CD1c-positive myeloid dendritic cell (primary cell): Measurements from ENCODE around the gene JHY.
"Not testable (repeated sequence)": the region's sequence is repeated elsewhere in the genome, so short reads cannot be mapped to it uniquely, and the experiment has no call there.

ENCODE experiments used
- DNase-seq: peaks from one replicate; pipeline ENCODE4 v3.0.0-alpha.2; 2016; ENCODE audit errors: extremely low spot score

The JHY gene

GRCh38 chr11:122882189-122882856 is at the start of gene JHY:
JHY (plus strand) TSS chr11:122882759; CDS start chr11:122885850, 3,091 bp downstream.
- DNase-seq: no peak

DNA sequence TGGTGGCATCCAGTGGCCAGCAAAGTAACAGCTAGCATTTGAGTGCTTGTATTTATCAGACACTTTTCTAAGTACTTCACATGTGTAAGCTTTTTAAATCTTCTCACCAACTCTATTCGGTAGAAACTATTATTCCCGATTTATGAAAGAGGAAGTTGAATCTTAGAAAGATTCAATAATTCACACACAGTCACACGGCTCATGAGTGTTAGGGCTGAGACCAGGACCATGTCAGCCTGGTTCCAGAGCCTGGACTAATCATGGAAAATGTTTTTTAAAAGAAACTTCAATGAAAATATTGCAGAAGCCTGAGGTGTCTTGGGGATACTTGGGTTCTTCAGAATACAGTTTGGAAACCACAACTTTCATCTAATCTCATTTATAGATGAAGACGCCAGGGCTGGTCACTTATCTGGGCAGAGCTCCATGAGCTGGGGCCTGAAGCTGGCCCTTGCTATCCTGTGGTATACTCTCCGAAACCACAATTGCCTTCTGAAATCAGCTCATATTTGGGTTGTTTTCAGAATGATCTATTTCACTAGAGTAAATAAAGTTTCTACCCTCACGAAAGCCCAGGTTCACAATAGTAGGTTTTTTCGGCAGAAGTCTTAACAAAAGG is 48.6 kb upstream of the JHY start:
- peak; percentile 31 for DNase-seq

DNA sequence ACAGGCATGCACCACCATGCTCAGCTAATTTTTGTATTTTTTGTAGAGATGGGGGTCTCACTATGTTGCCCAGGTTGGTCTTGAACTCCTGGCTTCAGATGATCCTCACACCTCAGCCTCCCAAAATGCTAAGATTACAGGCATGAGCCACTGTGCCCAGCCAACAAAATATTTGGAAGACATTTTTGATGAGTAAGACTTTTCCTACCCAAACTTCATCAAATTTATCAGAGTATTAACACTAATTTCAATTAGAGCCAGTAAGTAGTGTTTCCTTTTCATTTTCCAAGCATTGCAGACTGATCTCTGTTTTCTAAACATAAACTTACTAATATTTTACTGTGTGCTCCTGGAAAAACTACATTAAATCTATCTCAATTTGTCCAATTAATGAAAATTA is 45.6 kb upstream of the JHY start:
- no peak for DNase-seq

DNA sequence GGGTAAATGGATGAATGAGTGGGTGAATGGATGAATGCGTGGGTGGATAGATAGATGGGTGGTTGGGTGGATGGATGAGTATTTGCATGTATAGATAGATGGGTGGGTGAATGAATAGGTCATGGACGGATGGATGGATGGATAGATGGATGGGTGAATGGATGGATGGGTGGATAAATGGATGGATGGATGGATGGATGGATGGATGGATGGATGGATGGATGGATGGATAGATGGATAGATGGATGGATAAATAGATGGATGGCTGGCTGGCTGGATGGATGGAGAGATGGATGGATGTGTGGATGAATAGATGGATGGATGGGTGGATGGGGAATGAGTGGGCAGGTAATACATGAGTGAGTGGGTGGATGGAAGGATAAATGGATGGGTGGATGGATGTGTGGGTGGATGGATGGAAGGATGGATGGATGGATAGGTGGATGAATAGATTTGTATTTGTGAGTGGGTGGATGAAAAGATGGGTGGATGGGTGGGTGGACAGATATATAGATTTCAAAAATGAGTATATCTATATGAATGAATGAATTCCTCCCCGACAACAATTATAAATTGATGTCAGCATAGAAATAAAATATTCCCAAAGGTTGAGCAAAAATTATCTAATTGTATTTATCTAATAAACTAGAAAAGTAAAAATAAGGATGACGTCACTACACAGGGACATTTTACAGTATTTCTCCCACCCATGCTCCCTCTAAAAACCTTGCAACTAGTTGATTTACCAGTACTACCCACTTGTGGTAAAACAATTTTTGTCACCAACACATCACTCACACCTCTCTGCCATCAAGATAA is 44.8 kb upstream of the JHY start:
- no peak for DNase-seq

DNA sequence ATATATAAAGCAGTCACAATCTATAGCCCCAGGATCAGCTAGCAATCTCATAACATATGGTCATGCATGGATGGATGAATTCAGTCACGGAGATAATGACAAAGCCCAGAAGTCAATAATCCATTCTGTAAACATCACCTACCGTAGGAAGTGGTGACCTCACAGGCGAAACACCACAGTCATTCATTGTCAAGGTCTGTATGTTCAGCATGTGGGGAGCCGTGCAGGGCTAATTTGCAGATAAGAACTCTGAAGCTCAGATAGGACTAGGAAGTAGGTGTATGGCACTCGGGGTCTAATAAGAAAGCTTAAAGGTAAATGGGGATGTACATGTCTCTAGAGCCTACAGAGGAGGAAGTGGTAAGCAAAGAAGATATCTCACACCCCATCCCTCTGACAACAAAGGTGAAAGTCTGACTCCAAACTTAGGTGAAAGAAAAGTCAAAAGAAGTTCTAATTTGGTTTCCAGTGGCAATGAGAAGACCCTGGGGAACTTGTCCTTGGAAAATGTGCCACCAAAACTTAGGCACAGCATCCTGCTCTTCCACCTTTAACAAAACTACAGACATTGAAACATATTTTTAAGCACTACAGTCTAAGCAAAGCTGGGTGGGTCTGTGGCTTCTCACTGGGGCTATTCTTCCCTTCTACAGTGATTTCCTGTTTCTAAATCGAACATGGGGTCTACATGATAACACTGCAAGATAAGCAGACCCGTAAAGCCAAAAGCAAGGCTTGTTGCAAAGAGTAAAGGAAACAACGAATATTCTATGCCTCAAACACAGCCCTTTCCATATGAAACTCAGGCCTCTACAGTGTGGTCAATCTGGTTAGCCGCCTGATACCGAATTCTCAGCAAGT is 39.0 kb upstream of the JHY start:
- no peak for DNase-seq

DNA sequence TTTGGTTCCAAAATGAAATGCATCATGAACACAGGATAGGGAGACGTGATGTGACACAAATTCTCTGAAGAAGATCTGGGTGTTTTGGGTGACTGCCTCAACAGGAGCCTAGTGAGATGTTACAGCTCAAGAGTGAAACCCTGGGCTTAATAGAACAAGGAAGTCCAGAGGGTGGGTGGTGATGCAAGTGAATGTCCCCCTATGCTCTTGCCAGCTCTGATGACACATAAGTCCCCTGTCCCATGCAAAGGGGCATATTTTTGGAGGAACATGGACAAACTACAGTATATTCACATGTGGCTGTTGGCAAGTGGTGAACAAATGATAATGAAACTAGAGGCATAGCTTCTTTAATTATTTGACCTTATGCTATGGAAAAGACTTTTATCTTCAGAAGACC is 35.1 kb upstream of the JHY start:
- DNase-seq: peak; percentile 48

GRCh38 chr11:122848186-122848585 is 34.4 kb upstream of the JHY start:
- no peak for DNase-seq

DNA sequence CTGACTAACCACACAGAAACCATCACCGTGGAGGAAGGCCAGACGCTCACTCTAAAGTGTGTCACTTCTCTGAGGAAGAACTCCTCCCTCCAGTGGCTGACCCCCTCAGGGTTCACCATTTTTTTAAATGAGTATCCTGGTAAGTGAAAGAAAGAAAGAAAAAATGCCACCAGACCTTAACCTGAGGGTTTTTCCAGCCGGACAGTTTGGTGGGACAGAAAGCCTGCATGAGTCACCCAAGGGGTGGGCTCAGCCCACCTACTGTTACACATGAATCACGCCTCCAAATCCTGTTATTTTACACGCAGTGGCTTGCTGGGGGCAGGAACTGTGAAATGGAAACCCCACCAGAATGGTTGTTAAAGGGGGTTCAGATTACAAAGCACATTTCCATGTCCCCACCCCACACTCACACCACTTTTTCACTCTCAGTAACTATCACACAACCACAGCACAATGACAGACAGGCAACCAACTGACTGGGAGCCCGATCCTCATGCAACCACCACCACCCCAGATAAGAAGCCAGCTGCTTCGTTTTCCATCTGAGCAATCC is 32.4 kb upstream of the JHY start:
- peak; percentile 11 for DNase-seq

- peak; percentile 45 for DNase-seq
Observed at GRCh38 chr11:122851366-122851966, 31.1 kb upstream of the JHY start.

DNA sequence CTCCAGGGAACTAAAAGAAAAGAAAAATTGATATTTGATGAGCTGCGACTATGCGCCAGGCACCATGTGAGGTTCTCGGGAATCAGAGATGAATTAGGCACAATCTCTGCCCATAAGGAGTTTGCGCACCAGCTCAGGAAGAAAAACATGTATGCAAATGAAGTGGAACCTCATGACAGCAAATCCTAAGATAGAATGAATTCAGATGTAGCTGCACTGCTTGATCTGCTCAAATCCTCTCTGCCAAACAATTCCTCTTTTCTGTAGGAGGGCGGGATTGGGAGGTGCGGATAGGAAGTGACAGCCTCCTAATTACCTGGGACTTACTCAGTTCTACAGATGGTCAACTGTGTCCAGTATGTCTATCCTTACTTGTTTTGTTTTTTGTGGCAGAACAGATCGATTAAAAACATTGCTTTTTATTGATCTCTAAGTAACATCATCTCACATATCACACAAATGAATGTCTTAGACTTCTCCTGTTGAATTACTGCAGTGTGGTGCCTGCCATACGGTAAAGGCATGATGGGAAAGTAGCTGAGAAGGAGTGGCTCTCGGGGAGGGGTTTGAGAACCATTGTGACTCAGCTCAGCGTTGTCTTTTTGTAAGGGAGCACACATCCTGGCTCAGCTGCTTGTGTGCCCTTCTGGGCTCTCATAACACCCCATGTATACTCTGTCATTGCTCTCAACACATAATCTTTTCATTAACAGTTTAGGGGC is 30.3 kb upstream of the JHY start:
- peak; percentile 17 for DNase-seq

DNA sequence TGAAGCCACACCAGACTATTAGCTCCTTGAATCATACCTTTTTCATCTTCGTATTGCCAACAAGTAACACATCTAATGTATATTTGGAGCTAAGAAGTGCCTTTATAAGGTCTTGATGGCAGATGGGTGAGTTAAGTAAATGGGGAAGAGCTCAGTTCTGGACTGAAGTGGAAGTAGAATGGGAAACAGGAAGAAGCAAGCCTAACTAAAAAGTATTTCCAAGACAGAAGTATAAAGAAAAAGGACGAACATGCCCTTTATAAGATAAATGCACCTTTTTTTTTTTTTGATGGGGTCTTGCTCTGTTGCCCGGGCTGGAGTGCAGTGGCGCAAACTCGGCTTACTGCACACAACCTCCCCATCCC is 29.8 kb upstream of the JHY start:
- peak; percentile 27 for DNase-seq

GRCh38 chr11:122853261-122853660 is 29.3 kb upstream of the JHY start:
- DNase-seq: no peak

DNA sequence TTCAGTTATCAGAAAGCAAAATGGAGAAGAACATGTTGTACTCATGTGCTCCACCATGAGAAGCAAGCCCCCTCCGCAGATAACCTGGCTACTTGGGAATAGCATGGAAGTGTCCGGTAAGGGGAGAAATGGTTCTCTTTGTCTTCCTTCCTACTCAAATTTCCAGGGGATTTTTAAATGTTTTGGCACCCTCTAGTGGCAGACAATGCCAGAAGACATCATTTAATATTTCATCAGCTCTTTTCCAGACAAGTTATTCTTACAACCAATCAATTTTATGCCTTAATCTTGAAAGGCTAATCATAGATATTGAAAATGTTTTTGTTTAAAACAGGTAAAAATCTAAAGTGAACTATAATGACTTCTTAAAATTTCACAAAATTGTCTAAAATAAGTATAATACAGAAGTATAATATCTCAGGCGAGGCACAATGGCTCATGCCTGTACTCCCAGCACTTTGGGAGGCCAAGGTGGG is 28.6 kb upstream of the JHY start:
- DNase-seq: peak; percentile 80

DNA sequence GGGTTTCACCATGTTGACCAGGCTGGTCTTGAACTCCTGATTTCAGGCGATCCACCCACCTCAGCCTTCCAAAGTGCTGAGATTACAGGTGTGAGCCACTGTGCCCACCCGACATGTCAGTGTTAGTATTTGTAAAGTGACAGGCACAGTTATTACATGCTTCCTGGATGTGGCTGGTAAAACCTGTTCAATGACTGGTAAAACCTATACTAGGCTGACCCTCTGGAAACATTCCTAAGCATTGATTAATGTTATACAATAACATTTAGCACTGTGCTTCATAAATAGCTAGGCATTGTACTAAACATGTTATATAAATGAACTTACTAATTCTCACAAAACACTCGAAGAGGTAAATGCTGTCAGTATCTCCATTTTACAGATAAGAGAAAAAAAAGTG is 20.9 kb upstream of the JHY start:
- no peak for DNase-seq

GRCh38 chr11:122862091-122862490 is 20.5 kb upstream of the JHY start:
- DNase-seq: no peak

DNA sequence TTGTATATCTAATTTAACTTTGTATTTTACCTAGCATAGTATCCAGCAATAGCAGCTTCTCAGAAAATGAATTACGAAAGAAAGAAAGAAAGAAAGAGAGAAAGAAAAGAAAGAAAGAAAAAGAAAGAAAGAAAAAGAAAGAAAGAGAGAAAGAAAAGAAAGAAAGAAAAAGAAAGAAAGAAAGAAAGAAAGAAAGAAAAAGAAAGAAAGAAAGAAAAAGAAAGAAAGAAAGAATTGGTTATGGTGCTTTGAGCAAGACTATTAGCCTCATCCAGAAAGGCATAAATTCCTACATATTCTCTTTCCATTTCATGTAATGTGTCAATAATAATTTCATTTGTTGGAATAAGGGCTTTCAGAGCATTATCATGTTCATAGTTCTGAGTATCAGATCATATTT is 19.4 kb upstream of the JHY start:
- DNase-seq: not testable (repeated sequence)

- peak; percentile 75 for DNase-seq
Observed at GRCh38 chr11:122863704-122864326, 18.7 kb upstream of the JHY start.

DNA sequence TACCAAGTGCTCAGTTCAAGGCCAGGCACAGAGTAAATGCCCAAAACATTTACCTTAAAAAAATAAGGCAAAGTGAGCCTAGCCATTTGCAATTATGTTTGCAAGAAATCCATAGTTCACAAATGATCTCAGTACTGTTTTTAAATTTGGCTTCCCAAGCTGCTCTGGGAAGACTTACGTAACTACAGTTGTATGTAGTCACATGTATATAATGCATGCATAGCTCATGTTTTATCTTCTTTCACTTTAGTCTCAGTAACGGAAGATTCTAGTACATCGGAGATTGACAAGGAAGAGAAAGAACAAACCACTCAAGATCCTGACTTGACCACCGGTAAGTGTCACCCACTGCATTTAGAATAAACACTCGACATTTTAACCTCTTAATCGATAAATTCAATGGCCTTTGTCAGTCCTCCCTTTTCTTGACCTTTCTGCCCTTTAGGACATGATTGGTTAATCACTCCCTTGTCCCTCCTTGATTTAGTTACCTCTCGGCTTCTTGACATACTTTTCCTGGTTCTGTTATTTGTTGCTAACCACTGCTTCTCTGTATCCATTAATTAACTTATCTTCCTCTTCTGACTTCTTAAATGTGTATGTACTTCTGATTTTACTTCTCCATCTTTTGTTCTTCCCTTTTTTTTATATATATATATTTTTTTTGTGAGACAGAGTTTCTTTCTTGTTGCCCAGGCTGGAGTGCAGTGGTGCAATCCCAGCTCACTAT is 18.0 kb upstream of the JHY start:
- peak; percentile 67 for DNase-seq

DNA sequence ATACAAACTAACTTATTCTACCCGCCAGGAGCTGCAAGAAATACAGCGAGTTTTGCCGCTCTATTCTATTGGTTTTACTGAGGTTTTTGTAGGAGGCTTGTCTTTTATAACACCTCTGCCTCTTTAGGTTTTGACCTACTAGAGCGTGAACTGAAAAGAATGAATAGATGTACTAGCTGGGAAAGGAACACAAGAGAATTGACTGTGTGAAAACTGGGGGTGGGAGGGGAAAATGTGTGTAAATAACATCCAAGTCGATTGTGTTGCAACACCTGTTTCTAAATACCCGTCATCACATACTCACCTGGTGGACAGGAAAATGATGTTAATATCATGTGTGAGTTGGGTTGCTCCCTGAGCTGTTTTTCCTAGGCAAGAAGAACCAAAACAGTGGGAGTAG is 12.9 kb upstream of the JHY start:
- DNase-seq: no peak
